ENCODE data around the gene CEP131.

- TF ChIP-seq CTCF (IDR thresholded peaks at IDR 0.05) (no peak), POLR2A (IDR thresholded peaks at IDR 0.05) (no peak)
Observed at GRCh38 chr17:81219476-81220180, 3.1 kb downstream of the CEP131 start.
